H9 (cell line): ENCODE data around the gene CHST15. TPM values are rescaled to one million over a fixed set of nuclear protein-coding genes. Genes with fewer than 3 reads are reported as not detected.

Experiments
- DNase-seq: peaks from one replicate; pipeline ENCODE4 v3.0.0-alpha.2; 2017
- H2AFZ ChIP-seq: one replicate; pipeline ENCODE4 v1.6.1; 2013; ENCODE audit warnings: mild to moderate bottlenecking, low read length, control low read depth, moderate library complexity
- H2AK5ac ChIP-seq: 2 replicates; pipeline ENCODE4 v1.6.1; 2013; ENCODE audit warnings: low read length, control low read depth, mixed read lengths; ENCODE audit not compliant: insufficient read length
- H2BK120ac ChIP-seq: one replicate; pipeline ENCODE4 v1.6.1; 2013; ENCODE audit warnings: low read depth, mild to moderate bottlenecking, low read length, control low read depth, inconsistent platforms; ENCODE audit not compliant: poor library complexity, severe bottlenecking
- H2BK12ac ChIP-seq: 2 replicates; pipeline ENCODE4 v1.6.1; 2013; ENCODE audit warnings: low read length, control low read depth, mixed read lengths, low read depth; ENCODE audit not compliant: insufficient read length
- H2BK15ac ChIP-seq: 2 replicates; pipeline ENCODE4 v1.6.1; 2013; ENCODE audit warnings: low read depth, low read length, control low read depth
- H2BK20ac ChIP-seq: one replicate; pipeline ENCODE4 v1.6.1; 2013; ENCODE audit warnings: low read depth, mild to moderate bottlenecking, low read length, control low read depth, inconsistent platforms; ENCODE audit not compliant: poor library complexity, severe bottlenecking
- H2BK5ac ChIP-seq: 2 replicates; pipeline ENCODE4 v1.6.1; 2013; ENCODE audit warnings: low read length, control low read depth, mixed read lengths; ENCODE audit not compliant: insufficient read length
- H3K14ac ChIP-seq: 2 replicates; pipeline ENCODE4 v1.6.1; 2013; ENCODE audit warnings: low read length, control low read depth; ENCODE audit not compliant: insufficient read depth
- H3K18ac ChIP-seq: 2 replicates; pipeline ENCODE4 v1.6.1; 2013; ENCODE audit warnings: low read depth, mild to moderate bottlenecking, mixed read lengths, low read length, control low read depth; ENCODE audit not compliant: insufficient read length
- H3K23ac ChIP-seq: 2 replicates; pipeline ENCODE4 v1.6.1; 2013; ENCODE audit warnings: low read length, control low read depth, mixed read lengths, low read depth; ENCODE audit not compliant: insufficient read length
- H3K23me2 ChIP-seq: 2 replicates; pipeline ENCODE4 v1.6.1; 2013; ENCODE audit warnings: low read depth, mild to moderate bottlenecking, mixed read lengths, low read length, control low read depth; ENCODE audit not compliant: insufficient read length, poor library complexity, severe bottlenecking
- H3K27ac ChIP-seq: 2 replicates; pipeline ENCODE4 v1.5.1; 2013; ENCODE audit warnings: low read length, control low read depth, mixed read lengths, low read depth; ENCODE audit not compliant: insufficient read length
- H3K27me3 ChIP-seq: 2 replicates; pipeline ENCODE4 v1.6.1; 2013; ENCODE audit warnings: low read length, control low read depth, inconsistent platforms; ENCODE audit not compliant: insufficient read depth
- H3K4ac ChIP-seq: 2 replicates; pipeline ENCODE4 v1.6.1; 2013; ENCODE audit warnings: low read depth, mild to moderate bottlenecking, control low read depth, inconsistent platforms, low read length, moderate library complexity
- H3K4me1 ChIP-seq: 2 replicates; pipeline ENCODE4 v1.6.1; 2013; ENCODE audit warnings: low read length, control low read depth, inconsistent platforms; ENCODE audit not compliant: insufficient read depth
- H3K4me2 ChIP-seq: 2 replicates; pipeline ENCODE4 v1.6.1; 2013; ENCODE audit warnings: low read length, control low read depth, mixed read lengths; ENCODE audit not compliant: insufficient read length, insufficient read depth
- H3K56ac ChIP-seq: 2 replicates; pipeline ENCODE4 v1.6.1; 2013; ENCODE audit warnings: low read depth, mild to moderate bottlenecking, mixed read lengths, low read length, control low read depth; ENCODE audit not compliant: insufficient read length
- H3K79me1 ChIP-seq: 2 replicates; pipeline ENCODE4 v1.6.1; 2013; ENCODE audit warnings: low read depth, mild to moderate bottlenecking, moderate library complexity, low read length, control low read depth, inconsistent platforms; ENCODE audit not compliant: insufficient read depth, poor library complexity, severe bottlenecking
- H3K79me2 ChIP-seq: 2 replicates; pipeline ENCODE4 v1.6.1; 2013; ENCODE audit warnings: low read length, control low read depth, inconsistent platforms; ENCODE audit not compliant: insufficient read depth
- H3K9ac ChIP-seq: 2 replicates; pipeline ENCODE4 v1.6.1; 2013; ENCODE audit warnings: low read length, control low read depth, mixed read lengths; ENCODE audit not compliant: insufficient read length; ENCODE audit errors: extremely low read depth
- H3K9me3 ChIP-seq: one replicate; pipeline ENCODE4 v1.6.1; 2013; ENCODE audit warnings: low read depth, low read length, inconsistent platforms; ENCODE audit not compliant: control insufficient read depth
- H3T11ph ChIP-seq: one replicate; pipeline ENCODE4 v1.6.1; 2013; ENCODE audit warnings: mild to moderate bottlenecking, low read length, control low read depth, inconsistent platforms
- H4K20me1 ChIP-seq: one replicate; pipeline ENCODE4 v1.6.1; 2013; ENCODE audit not compliant: control insufficient read depth, insufficient read length, insufficient read depth
- H4K5ac ChIP-seq: 2 replicates; pipeline ENCODE4 v1.6.1; 2013; ENCODE audit warnings: low read depth, mild to moderate bottlenecking, mixed read lengths, low read length, control low read depth; ENCODE audit not compliant: insufficient read length
- H4K8ac ChIP-seq: replicated peaks from 2 replicates; pipeline ENCODE4 v1.6.1; 2013; ENCODE audit warnings: low read length, control low read depth, mixed read lengths, low read depth; ENCODE audit not compliant: insufficient read length
- H4K91ac ChIP-seq: 2 replicates; pipeline ENCODE4 v1.6.1; 2013; ENCODE audit warnings: low read depth, mild to moderate bottlenecking, moderate library complexity, mixed read lengths, low read length, control low read depth; ENCODE audit not compliant: insufficient read length
- H3K27ac Mint-ChIP-seq, 3 experiments: 2 replicates in 2 of 3; 3 replicates in 1 of 3; pipeline ENCODE4 v1.8.0; 2020 to 2021; ENCODE audit warnings: mixed read lengths in 3 of 3, mild to moderate bottlenecking in 1 of 3, moderate library complexity in 1 of 3
- H3K27me3 Mint-ChIP-seq: 2 replicates; pipeline ENCODE4 v1.8.0; 2021; ENCODE audit warnings: low read depth, mild to moderate bottlenecking, moderate library complexity, mixed read lengths
- H3K36me3 Mint-ChIP-seq, 3 experiments: 2 replicates in 2 of 3; 3 replicates in 1 of 3; pipeline ENCODE4 v1.8.0; 2020 to 2021; ENCODE audit warnings: low read depth in 3 of 3, mixed read lengths in 3 of 3; ENCODE audit not compliant: insufficient read depth in 1 of 3
- H3K4me1 Mint-ChIP-seq, 2 experiments: 2 replicates each; pipeline ENCODE4 v1.8.0; 2020; ENCODE audit warnings: mixed read lengths in 2 of 2
- H3K4me3 Mint-ChIP-seq, 2 experiments: 2 replicates in 1 of 2; 3 replicates in 1 of 2; pipeline ENCODE4 v1.8.0; 2020 to 2021; ENCODE audit warnings: mild to moderate bottlenecking in 2 of 2, mixed read lengths in 2 of 2, moderate library complexity in 1 of 2
- H3K9me3 Mint-ChIP-seq, 2 experiments: 2 replicates in 1 of 2; 3 replicates in 1 of 2; pipeline ENCODE4 v1.8.0; 2020; ENCODE audit warnings: mild to moderate bottlenecking in 2 of 2, mixed read lengths in 2 of 2, moderate library complexity in 1 of 2
- CTCF ChIP-seq: fragments of 200-600 bp; sonication (generic); conservative IDR thresholded peaks from 3 replicates; pipeline ENCODE4 v1.8.0; 2021; ENCODE audit warnings: antibody characterized with exemption, mild to moderate bottlenecking
- WGBS: extraction: QIAGEN DNeasy Blood & Tissue Kit; methylation state at CpG from one replicate; pipeline ENCODE4 v1.1.7; 2013; ENCODE audit warnings: missing lambda C conversion rate, low lambda C conversion rate, mixed read lengths; ENCODE audit not compliant: insufficient read length; ENCODE audit errors: extremely low coverage; 5-methylcytosine and 5-hydroxymethylcytosine counted together
- total RNA-seq: library from RNA; stranded (reverse); gene quantifications from 2 replicates; pipeline ENCODE4 v1.2.1, GENCODE V29; 2021

The CHST15 gene
- total RNA-seq, 1 experiment from 2014 or later: 8.7 TPM

GRCh38 chr10:124072541-124072940, 20.9 kb downstream of the CHST15 start:
- Histone ChIP-seq H3K4me1 (no peaks in the 10 kb centered on the region; the same call in 1 of the 2 replicates), H3K9me3 (no peaks in the 10 kb centered on the region), H3K79me2 (no peaks in the 10 kb centered on the region), H3K9ac (no peak overlapping the region), H4K8ac (no peak overlapping the region), H3K79me1 (no peaks in the 10 kb centered on the region), H3K27me3 (no peaks in the 10 kb centered on the region), H2BK5ac (no peak overlapping the region), H2AFZ (no peak overlapping the region), H2AK5ac (no peak overlapping the region), H4K5ac (no peak overlapping the region), H2BK120ac (no peak overlapping the region), H4K20me1 (no peaks in the 10 kb centered on the region), H2BK15ac (no peak overlapping the region), H3K23ac (no peak overlapping the region), H3K56ac (no peak overlapping the region), H2BK20ac (no peak overlapping the region), H3K4ac (no peak overlapping the region), H3K4me2 (no peak overlapping the region), H4K91ac (no peak overlapping the region), H3K14ac (no peak overlapping the region), H3K27ac (no peak overlapping the region), H2BK12ac (no peak overlapping the region), H3K18ac (no peak overlapping the region), H3T11ph (no peak overlapping the region), H3K23me2 (no peaks in the 10 kb centered on the region)
- H3K27me3 Mint-ChIP-seq: no peaks in the 10 kb centered on the region
- peaks cover 0 to 5% (median 0%) of the 10 kb centered on the region in 3 experiments; a peak in 1 of 7 replicates for H3K36me3 Mint-ChIP-seq
- H3K4me3 Mint-ChIP-seq: no peak overlapping the region
- peaks cover 43 to 47% of the 10 kb centered on the region in 2 experiments for H3K4me1 Mint-ChIP-seq
- no peak for DNase-seq
- H3K27ac Mint-ChIP-seq: no peak overlapping the region
- no peak for TF ChIP-seq CTCF
- no peaks in the 10 kb centered on the region; a peak in 1 of 5 replicates for H3K9me3 Mint-ChIP-seq
- no CpG with 5 or more reads among the region's 3 CpGs for WGBS
